Measurements from ENCODE around the gene ACAN. TPM values are rescaled to one million over a fixed set of nuclear protein-coding genes. Genes with fewer than 3 reads are reported as not detected.

ACAN gene
- polyA plus RNA-seq, 1 of the 3 experiments (the other 2 are of a cell fraction): not detected

GRCh38 chr15:88904624-88905327, 101.5 kb downstream of the ACAN start:
- Histone ChIP-seq H2AFZ (ENCODE audit: low read depth) (no peak overlapping the region), H3K79me2 (ENCODE audit: insufficient read depth) (no peaks in the 10 kb centered on the region), H3K4me3 (ENCODE audit: low read depth in 2 of 2, low read length in 1 of 2) (no peak overlapping the region; a peak in 1 of 4 replicates), H3K9ac (no peak overlapping the region), H3K27ac (ENCODE audit: low read depth in 2 of 2, low read length in 1 of 2) (no peak overlapping the region), H3K27me3 (ENCODE audit: insufficient read depth) (no peaks in the 10 kb centered on the region), H3K9me2 (no peaks in the 10 kb centered on the region), H3K9me3 (no peaks in the 10 kb centered on the region), H3K36me3 (replicated peaks in 1 of 2; ENCODE audit: control insufficient read depth in 1 of 2, insufficient read depth in 2 of 2, low read length in 1 of 2) (peaks cover 3 to 30% of the 10 kb centered on the region in 2 experiments), H3K4me1 (ENCODE audit: control insufficient read depth in 1 of 2, insufficient read depth in 2 of 2, low read depth in 1 of 2, low read length in 1 of 2) (no peaks in the 10 kb centered on the region; a peak in 1 of 4 replicates), H4K20me1 (ENCODE audit: insufficient read depth) (no peaks in the 10 kb centered on the region), H3K4me2 (no peak overlapping the region), H3F3A (replicated peaks; ENCODE audit: insufficient read depth) (no peaks in the 10 kb centered on the region)
- TF ChIP-seq ELF1 (IDR thresholded peaks at IDR 0.05): no peak
- TF ChIP-seq, protein P1, sequence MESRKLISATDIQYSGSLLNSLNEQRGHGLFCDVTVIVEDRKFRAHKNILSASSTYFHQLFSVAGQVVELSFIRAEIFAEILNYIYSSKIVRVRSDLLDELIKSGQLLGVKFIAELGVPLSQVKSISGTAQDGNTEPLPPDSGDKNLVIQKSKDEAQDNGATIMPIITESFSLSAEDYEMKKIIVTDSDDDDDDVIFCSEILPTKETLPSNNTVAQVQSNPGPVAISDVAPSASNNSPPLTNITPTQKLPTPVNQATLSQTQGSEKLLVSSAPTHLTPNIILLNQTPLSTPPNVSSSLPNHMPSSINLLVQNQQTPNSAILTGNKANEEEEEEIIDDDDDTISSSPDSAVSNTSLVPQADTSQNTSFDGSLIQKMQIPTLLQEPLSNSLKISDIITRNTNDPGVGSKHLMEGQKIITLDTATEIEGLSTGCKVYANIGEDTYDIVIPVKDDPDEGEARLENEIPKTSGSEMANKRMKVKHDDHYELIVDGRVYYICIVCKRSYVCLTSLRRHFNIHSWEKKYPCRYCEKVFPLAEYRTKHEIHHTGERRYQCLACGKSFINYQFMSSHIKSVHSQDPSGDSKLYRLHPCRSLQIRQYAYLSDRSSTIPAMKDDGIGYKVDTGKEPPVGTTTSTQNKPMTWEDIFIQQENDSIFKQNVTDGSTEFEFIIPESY (IDR thresholded peaks at IDR 0.05; ENCODE audit: borderline replicate concordance, low read depth): no peak
- no peak for TF ChIP-seq MAX (IDR thresholded peaks at IDR 0.05; ENCODE audit: low read depth)
- no peak for TF ChIP-seq YY1 (IDR thresholded peaks at IDR 0.05; ENCODE audit: low read depth)
- TF ChIP-seq MEF2A (IDR thresholded peaks at IDR 0.05; ENCODE audit: borderline replicate concordance, low read depth): no peak
- TF ChIP-seq, protein P2, sequence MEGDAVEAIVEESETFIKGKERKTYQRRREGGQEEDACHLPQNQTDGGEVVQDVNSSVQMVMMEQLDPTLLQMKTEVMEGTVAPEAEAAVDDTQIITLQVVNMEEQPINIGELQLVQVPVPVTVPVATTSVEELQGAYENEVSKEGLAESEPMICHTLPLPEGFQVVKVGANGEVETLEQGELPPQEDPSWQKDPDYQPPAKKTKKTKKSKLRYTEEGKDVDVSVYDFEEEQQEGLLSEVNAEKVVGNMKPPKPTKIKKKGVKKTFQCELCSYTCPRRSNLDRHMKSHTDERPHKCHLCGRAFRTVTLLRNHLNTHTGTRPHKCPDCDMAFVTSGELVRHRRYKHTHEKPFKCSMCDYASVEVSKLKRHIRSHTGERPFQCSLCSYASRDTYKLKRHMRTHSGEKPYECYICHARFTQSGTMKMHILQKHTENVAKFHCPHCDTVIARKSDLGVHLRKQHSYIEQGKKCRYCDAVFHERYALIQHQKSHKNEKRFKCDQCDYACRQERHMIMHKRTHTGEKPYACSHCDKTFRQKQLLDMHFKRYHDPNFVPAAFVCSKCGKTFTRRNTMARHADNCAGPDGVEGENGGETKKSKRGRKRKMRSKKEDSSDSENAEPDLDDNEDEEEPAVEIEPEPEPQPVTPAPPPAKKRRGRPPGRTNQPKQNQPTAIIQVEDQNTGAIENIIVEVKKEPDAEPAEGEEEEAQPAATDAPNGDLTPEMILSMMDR (IDR thresholded peaks at IDR 0.05): peak; percentile 98
- no peak for TF ChIP-seq MXI1 (IDR thresholded peaks at IDR 0.05; ENCODE audit: low read depth, low read length)
- TF ChIP-seq RCOR1 (IDR thresholded peaks at IDR 0.05; ENCODE audit: low read length): no peak
- no peak for TF ChIP-seq TCF12 (IDR thresholded peaks at IDR 0.05)
- TF ChIP-seq TAF1 (IDR thresholded peaks at IDR 0.05; ENCODE audit: borderline replicate concordance, low read depth, low read length): no peak
- no peak for TF ChIP-seq FOSL2 (IDR thresholded peaks at IDR 0.05; ENCODE audit: borderline replicate concordance, low read depth)
- TF ChIP-seq SMC3 (IDR thresholded peaks at IDR 0.05; ENCODE audit: low read depth, low read length): peak; percentile 92
- no peak for TF ChIP-seq POLR2AphosphoS5 (IDR thresholded peaks at IDR 0.05; ENCODE audit: low read depth, low read length)
- no peak for TF ChIP-seq FOXM1 (IDR thresholded peaks at IDR 0.05; ENCODE audit: low read depth)
- peak; percentile 88 for TF ChIP-seq RAD21 (IDR thresholded peaks at IDR 0.05; ENCODE audit: low read length)
- WGBS (ENCODE audit: low lambda C conversion rate): 33% methylated on average over 9 of the region's 10 CpGs
- DNase-seq: peak; percentile 84
- ChIA-PET CTCF (interaction anchor here (0.5 to 4.5 kb wide), 69 partner anchors 9 to 445 kb away, joined by 3 to 48 read pairs (median 5); partner anchors contain the start of genes FANCI, MRPL46 and MRPS11), POLR2A (interaction anchor here (0.6 to 1.3 kb wide), 3 partner anchors 111 to 113 kb away, joined by 3 to 7 read pairs (median 3); no protein-coding TSS in a partner anchor)

Measured in SK-N-SH (cell line).